B cell (primary cell): ENCODE measurements around the gene UMODL1.

Experiments
- CTCF ChIP-seq: fragments of 200-600 bp; IDR thresholded peaks from one replicate; pipeline ENCODE4 v1.8.0; 2022; ENCODE audit warnings: antibody characterized with exemption, mild to moderate bottlenecking
- EZH2 ChIP-seq: IDR thresholded peaks from 2 replicates; pipeline ENCODE4 v1.6.1; 2012; ENCODE audit warnings: borderline replicate concordance, low read depth, mild to moderate bottlenecking, moderate library complexity, low read length; ENCODE audit not compliant: insufficient read depth, poor library complexity, severe bottlenecking

- TF ChIP-seq CTCF (no peak), EZH2 (no peak)
Measured at GRCh38 chr21:42150474-42151085, 79.5 kb downstream of the UMODL1 start.
